Astrocyte of the spinal cord (primary cell): ENCODE data around the gene ROCK1.

Experiments
- DNase-seq: peaks from one replicate; pipeline ENCODE4 v3.0.0; 2011; ENCODE audit warnings: low read depth, low spot score
- H3K4me3 ChIP-seq: 2 replicates; pipeline ENCODE4 v1.5.1; 2011; ENCODE audit warnings: low read depth, mild to moderate bottlenecking, low read length, moderate library complexity
- CTCF ChIP-seq: IDR thresholded peaks from 2 replicates; pipeline ENCODE4 v1.5.1; 2012; ENCODE audit warnings: low read depth, mild to moderate bottlenecking, low read length, inconsistent platforms
- in situ Hi-C: cut with HindIII; loops from 2 replicates; pipeline ENCODE4 v1.10.0; 2017; ENCODE audit warnings: low sequenced_read_pairs

Gene ROCK1

GRCh38 chr18:21090680-21091079 is 20.9 kb downstream of the ROCK1 start:
- TF ChIP-seq CTCF = no peak

GRCh38 chr18:21085579-21086166 is 25.9 kb downstream of the ROCK1 start:
- TF ChIP-seq CTCF = no peak
- no peak overlapping the region for H3K4me3 ChIP-seq
- in situ Hi-C loops = no loop called here
- no peak for DNase-seq

More at GRCh38 chr18:21090680-21091079, 20.9 kb downstream of the ROCK1 start:
- in situ Hi-C loops = no loop called here
- H3K4me3 ChIP-seq = no peak overlapping the region
- no peak for DNase-seq

GRCh38 chr18:21084511-21085078 is 27.0 kb downstream of the ROCK1 start:
- H3K4me3 ChIP-seq = no peak overlapping the region
- in situ Hi-C loops = no loop called here
- no peak for DNase-seq
- no peak for TF ChIP-seq CTCF

- TF ChIP-seq CTCF = no peak
- in situ Hi-C loops = no loop called here
- no peak overlapping the region for H3K4me3 ChIP-seq
These were observed 28.6 kb downstream of the ROCK1 start for GRCh38 chr18:21083017-21083416.

GRCh38 chr18:21081426-21081825 is 30.2 kb downstream of the ROCK1 start:
- in situ Hi-C loops = no loop called here
- DNase-seq = no peak
- no peak overlapping the region for H3K4me3 ChIP-seq
- no peak for TF ChIP-seq CTCF

More at GRCh38 chr18:21083017-21083416, 28.6 kb downstream of the ROCK1 start:
- DNase-seq = no peak

- no peak overlapping the region for H3K4me3 ChIP-seq
- TF ChIP-seq CTCF = no peak
- no peak for DNase-seq
- in situ Hi-C loops = no loop called here
These were observed 31.0 kb downstream of the ROCK1 start for GRCh38 chr18:21080576-21080975.
